ENCODE data around the gene NBAS.

The NBAS gene

DNA sequence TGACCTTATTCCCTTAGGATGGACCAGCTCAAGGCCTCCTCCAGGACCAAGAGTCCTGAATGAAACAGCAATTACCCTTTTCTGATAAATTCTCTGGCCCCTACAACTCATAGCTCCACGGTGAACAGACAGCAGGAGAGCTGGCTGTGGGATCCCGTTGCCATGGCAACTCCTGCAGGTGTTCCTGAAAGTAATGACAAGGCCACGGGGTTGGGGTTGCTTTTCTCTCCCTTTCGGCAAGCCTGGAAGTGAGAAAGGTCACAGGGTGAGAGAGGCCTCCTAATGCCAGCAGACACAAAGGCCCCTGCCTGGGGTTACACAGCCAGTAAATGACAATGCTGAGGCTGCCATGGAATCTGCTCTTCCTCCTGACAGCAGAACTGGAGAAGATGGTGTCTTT is 403.0 kb downstream of the NBAS start:
- no peak for DNase-seq

DNA sequence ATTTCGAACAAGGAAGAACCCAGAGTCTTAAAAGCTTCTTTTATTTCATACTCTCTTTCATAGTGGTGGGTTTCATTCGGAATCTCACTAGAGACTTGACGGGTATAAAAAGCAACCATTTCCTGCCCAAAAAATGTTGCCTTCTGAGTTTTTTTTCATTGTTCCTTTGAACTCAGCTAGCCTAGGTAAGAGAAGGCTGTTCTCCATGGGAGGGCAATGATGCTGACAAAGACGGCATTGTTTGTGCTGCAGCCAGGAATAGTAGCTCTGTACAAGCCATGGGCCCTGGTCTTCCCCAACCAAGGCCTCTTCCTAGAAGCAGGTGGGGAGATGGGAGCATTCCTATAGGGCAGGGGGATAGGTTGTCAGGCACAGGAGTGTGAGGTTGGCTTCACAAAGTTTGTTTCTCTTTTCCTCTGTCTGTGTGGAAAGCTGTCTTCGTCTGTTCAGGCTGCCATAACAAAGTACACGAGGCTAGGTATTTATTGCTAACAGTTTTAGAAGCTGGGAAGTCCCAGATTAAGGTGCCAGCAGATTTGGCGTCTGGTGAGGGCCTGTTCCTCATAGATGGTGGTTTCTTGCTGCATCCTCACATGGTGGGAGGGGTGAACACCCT is 405.1 kb downstream of the NBAS start:
- DNase-seq, result no peak

DNA sequence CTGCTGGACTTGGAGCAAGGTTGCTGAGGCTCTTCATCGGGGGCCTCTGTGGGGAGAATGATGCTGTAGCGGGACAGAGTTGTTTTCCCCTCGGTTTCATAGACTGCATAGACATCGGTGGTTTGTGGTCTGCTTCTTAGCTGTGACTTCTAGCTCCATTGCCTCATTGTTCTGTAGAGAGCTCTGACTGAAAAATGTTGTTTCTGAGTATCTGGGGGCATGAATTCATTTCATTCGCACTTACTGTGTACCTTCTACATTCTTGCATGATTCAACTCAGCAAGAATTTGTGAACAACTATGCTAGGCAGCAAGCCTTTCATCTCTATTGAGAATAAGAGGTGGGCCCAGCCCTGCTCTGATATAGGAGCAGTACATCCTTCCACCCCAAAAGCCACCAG is 406.8 kb downstream of the NBAS start:
- no peak for DNase-seq

DNA sequence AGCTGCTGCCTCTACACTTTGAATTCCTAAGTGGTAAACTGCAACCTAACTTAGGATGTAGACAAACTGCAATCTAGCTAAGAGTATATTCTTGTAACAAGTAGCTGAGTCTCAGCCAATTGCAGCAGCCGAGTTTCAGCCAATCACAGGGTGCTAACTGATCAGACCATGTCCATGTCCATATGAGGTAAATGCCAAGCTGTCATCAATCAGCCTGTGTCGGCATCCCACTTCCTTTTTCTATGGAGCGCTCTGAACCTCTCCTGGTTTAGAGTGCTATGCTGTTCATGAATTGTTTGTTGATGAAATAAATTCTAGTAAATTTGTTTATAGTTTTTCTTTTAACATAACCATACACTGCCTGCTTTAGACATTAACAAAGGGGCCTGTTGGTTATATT is 408.8 kb downstream of the NBAS start:
- no peak for DNase-seq

DNA sequence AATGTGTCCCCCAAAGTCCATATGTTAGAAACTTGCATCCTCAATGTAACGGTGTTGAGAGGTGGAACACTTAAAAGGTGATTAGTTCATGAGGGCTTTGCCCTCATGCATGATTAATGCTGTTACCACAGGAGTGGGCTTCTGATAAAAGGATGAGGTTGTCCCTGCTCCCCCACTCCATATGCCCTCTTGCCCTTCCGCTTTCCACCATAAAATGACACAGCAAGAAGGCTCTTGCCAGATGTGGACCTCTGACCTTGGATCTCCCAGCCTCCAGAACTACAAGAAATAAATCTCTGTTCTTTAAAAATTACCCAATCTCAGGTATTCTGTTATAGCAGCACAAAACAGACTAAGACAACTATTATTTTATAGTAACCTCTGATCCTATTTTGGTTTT is 412.1 kb downstream of the NBAS start:
- no peak for DNase-seq

DNA sequence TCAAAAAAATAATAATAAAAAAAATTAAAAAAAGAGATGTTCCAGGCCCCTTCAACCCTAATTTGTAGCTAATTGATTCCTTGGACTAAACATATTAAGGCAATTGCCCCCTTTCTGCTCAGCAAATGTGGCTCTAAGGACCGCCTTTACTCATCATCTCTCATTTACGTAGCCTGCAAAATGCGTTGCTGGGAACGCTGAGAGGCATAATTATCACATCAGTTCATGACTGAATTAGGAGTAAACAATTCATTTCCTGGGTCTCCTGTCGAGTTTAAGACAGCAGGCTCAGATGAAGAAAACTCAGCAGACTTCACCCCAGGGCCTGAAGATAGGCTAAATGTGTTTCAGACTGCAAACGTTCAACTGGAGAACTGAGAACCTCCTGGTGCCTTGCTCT is 413.5 kb downstream of the NBAS start:
- no peak for DNase-seq

DNA sequence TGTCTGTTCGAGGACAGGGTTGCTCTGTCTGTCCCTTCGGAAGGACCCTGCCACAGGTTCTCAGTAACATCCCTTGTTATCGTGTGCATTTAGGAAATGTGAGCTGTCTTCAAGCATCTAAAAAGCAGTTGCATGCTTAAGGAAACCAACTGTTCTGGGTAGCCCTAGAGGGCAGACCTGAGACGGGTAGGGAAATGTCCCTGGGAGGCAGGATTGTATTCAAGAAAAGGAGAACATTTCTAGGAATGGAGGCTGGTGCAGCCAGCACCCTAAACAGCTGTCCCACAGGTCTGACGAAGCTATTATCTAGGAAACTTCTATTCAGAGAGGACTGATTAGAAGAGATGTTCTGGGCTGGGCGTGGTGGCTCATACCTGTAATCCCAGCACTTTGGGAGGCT is 414.2 kb downstream of the NBAS start:
- no peak for DNase-seq

DNA sequence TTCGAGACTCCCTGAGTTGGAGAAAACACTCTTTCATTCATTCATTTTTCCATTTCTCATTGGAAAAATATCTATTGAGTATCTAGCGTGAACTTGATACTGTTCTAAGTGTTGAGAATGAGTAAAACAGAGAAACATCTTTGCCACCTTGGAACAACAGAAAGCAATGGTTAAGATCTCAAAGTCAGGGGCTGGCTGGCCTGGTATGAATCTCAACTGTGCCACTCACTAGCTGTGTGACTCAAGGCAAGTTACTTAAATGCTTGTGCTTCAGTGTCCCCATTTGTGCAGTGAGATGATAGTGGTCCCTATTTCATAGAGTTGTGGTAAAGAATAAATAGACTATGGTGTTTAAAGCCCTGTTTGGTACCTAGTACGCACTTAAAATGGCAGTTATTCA is 415.2 kb downstream of the NBAS start:
- no peak for DNase-seq

DNA sequence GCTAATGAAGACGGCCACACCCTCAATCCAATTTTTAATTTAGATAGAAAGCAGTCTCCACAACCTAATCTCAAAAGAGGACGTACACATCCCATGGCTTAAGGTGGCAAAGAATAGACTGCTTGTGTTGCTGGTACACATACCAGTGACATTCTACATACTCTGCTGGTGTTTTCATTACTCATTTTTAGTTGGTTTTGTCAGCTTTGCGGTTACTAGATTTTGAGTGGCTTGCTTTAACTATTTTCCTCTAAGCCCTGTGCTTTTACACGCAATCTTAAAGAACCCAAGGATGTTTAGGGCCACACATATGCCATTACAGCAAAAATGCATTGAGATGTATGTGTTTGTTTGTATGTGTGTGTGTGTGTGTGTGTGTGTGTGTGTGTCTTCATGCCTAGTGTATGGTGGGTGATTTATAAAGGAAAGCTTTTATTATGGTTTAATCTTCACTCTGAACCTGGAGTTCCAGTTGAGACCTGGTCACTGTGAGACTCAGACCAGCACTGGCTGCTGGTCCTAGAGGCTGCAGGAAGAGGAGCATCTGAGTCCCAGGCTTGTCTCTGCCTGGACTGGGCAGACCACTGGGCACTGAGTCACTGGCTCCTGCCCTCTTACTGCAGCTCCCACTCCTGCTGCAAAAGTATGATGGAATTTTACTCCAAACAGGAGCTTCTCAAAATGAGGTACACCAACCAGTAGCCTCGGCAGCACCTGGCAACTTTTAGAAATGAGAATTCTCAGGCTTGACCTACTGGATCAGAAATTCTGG is 415.9 kb downstream of the NBAS start:
- no peak for DNase-seq

DNA sequence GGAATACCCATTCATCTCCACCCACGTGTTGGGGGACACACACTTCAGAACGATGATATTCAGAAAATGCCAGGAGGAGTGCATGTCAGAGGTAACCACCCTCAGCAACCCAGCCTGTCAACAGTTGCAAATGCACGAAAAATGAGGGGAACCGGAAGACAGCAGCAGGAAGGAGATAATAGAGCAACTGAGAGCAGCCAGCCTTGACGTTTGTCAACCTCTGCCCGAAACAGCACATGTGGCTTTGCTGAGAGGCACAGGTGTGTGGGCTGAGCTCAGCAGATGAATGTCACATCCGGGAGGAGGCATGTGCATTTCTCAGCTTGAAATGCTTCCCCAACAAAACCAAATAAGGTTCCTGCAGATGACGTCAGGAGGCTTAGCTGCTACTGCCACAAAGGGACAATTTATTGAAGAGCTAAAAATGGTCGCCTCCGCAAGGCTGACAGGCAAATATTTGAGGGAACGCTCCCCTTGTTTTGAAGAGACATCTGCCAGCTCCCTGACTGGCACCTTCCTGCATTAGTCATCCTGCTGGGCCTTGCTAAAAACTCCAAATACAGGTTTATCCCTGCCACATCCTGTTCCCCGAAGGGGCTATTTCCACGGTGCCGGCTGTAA is 419.0 kb downstream of the NBAS start:
- peak; percentile 59 to 80 for DNase-seq

DNA sequence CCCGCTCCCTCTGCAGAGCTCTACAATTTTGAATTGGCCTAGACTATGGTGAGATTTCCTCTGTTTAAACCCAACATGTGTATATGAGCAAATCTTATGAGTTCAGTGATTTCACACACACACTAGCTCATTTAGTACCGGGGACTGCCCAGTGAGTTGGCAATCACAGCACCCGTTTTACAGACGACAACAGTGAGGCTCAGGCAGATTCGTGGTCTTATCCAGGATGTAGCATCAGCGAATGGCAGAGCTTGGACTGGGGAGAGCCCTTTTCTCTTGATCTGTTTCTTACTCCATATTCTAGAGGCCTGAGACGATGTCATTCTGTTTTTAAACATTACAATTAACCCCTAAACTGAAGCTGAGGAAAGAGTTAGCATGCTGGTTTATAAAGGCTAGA is 419.9 kb downstream of the NBAS start:
- DNase-seq, result no peak

DNA sequence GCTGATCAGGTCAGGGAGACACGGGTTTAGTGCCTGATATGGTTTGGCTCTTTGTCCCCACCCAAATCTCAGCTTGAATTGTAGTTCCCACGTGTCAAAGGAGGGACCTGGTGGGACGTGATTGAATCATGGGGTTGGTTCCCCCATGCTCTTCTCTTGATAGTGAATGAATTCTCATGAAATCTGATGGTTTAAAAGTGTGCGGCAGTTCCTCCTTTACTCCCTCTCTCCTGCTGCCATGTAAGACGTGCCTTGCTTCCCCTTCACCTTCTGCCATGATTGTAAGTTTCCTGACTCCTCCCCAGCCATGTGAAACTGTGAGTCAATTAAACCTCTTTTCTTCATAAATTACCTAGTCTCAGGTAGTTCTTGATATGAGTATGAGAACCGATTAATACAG is 424.5 kb downstream of the NBAS start:
- DNase-seq, result no peak

DNA sequence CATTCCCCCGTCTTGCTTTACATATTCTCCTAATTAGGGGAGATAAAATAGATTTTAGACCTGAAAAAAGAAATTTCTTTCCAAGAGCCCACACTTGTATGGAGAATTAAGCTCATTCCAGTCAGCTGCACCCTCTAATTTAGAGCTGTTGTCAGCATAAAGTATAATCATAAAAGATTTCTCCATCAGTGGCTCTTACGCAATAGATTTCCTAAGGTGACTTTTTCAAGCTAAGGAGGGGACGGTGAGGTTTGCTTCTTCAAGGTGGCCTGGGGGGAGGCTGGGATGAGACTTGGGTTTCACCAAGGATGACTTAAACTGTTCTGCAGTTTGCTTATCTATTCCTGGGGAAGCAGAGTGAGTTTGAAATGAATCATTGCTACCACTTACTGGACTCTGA is 426.2 kb downstream of the NBAS start:
- no peak for DNase-seq

DNA sequence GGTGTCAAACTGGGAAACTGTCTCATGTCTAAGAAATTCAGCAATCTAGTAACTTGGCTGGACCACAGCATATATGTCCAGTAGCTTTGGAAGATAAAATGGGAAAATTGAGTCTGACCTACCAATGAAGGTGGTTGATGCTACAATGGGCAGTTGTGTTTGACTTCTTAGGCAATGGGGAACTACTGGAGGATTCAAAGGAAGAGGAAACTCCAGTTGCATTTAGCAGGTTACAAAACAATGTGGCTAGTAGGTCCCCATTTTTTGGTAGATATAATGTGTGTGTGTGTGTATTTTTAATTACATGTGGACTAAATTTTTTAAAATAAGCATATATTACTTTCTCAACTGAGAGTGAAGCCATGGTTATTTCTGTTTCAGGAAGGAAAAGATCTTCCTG is 427.7 kb downstream of the NBAS start:
- no peak for DNase-seq

DNA sequence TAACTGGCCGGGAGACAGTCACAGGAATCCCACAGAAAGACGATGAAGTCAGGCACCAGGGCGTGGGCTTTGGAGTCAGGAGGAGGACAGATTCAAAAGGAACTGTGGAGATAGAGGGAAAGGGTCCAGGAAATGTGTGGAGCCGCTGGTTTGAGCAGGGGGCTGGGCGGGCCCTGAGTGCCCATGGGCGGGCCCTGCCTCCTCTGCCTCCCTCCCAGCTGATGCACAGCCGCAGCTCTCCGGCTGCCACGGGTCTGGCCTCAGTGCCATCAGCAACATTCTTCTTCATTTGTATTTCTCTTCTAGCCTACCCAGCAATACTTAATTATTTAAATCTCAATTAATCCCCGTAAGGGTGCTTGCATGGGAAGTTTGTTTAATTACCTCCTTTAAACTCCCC is 432.3 kb downstream of the NBAS start:
- DNase-seq, result no peak

DNA sequence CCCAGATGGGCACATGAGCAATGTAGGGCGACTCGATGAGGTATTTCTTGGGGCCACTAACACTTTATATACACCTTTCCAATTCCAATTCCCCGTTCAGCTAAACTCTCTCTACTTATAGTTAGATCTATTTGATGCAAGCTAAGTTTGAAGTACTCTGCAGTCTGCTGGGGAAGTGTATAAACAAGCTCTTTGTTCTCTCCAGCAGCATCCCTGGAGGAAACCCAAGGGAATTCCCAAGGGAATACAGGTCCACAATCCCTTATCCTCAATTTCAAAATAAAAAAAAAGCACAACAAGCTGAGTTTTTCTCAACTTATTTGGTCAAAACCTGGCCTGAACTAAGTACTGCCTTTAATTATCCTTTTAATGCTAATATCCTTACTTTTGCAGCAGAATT is 433.3 kb downstream of the NBAS start:
- no peak for DNase-seq

DNA sequence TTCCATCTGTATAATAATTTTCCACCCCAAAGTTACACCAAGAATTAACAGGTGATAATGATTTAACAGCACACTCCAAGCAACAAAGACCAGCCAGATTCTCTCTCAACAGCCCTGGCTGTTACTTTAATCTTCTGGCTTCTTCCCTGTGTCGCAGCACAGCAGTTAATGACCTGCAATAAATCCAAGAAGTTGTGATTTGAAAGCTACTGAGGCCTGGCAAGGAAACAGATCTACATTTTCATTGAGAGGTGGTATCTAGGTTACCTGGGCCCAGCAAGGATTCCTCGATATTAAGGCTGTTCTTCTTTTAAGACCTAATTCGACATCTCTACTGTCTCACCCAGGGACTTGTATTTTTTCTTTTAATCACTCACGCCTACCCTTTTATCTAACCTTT is 433.8 kb downstream of the NBAS start:
- DNase-seq, result no peak

DNA sequence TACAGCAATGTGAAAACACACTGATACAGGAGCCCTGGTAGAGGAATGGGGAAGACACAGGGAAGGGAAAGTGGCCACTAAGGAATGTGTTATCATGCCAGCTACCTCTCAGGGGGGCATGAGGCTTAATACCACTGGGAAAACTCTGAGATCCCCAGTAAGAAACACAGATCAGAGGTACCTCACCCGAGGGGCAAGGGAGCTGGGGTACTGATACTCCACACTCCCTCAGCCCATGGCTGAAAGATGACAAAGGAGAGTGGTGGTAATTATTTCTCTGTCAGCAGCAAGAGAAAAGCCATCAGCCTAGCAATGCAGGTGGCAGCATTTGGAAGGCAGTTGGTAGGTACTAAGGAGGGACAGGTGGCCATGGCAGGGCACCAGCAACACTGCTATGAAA is 434.8 kb downstream of the NBAS start:
- no peak for DNase-seq

DNA sequence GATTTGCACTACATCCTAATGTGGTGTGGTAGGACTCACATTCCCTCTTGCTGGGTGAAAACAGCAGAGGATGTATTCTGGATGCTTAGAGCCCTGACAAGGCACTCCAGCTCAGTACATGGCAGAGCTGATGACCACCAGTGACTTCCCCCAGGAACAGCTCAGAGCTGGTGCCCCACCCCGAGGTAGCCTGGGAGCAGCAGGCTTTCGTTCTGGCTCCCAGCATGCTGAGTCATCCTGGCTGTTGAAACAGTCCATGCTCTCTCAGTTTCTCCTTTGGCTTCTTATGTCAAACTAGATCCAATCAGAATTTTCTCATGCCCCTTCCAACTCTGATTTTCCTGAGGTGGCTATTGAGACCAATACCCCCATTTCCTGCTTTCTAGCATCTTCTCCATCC is 438.2 kb downstream of the NBAS start:
- no peak for DNase-seq

DNA sequence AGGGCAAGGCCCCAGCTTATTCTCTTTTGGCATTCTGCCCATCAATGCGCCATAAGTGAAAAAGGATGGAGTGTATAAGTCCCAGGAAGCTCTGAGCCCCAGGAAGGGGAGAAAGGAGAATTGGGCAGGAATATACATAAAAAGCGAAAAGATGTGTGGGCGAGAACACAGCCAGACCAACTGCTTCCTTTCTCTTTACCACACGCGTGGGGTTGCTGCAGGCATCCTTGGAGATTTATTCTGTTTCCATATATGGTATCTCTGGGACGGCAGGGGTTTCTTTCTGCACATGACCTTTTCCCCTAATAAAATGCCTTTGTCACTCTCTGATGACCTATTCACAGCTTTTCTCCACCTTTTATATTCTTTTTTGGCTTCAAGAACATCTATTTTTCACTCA is 440.5 kb downstream of the NBAS start:
- no peak for DNase-seq

DNA sequence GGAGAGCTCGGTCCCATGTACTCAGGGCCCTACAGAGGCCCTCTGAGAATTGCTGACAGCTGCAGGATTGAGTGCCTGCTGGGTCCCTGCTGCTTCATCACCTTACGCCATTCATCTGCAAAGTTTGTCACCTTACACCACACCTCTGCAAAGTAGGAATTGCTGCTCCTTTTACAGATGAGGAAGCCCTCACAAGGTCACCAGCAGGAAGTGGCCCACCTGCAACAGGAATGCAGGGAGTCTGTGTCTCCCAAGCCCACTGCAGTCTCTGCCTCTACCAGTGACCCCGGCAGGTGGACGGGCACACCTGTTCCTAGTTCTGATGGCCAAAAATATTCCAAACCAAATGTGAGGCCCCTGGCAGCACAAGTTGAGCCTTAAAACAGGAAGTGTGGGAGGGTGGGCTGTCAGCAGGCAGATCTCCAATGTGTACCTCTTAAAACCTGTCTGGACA is 441.4 kb downstream of the NBAS start:
- DNase-seq, result no peak

DNA sequence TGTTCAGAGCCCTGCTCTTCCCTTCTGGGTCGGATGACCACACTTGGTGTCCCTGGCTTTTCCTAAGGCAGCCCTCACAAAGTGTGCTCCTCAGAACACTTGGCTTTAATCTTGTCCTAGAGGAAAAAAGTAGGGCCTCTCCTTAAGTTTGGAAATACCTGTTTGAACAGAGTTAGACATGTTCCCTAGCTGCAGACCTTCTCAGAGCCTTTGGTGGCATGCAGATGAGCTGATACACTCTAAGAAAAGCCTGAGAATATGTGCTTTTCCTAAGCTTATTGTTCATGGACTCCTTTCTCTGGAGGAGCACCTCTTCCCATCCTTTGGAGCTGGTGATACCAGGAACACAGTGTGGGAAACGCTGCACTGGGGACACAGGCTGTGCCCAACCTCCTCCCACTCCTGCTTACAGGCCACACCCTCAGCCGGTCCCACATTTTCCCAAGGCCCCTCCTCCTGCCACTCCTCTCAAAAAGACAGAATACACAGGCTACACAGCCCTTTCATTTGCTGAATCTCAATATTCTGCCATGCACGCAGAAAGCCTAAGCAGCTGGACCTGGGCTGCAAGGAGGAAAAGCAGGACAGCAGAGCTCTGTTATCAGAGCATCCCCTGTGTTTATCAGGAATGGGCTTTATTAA is 443.6 kb downstream of the NBAS start:
- DNase-seq, result no peak
